Mammary epithelial cell (primary cell): ENCODE measurements around the gene SLC16A13.

Source experiments
- EZH2 ChIP-seq: IDR thresholded peaks from 2 replicates; pipeline ENCODE4 v1.6.1; 2012; ENCODE audit warnings: low read length, inconsistent platforms, borderline replicate concordance
- TF ChIP-seq, protein P1 (sequence below), 2 donors: IDR thresholded peaks in 1 of 2; conservative IDR thresholded peaks in 1 of 2; 2 replicates each; pipeline ENCODE4 v1.5.1; 2011 to 2012; ENCODE audit warnings: inconsistent platforms in 2 of 2, low read length in 2 of 2, mild to moderate bottlenecking in 2 of 2, control low read depth in 1 of 2, low read depth in 1 of 2; ENCODE audit not compliant: insufficient read depth in 1 of 2; ENCODE audit errors: extremely low read depth in 1 of 2

GRCh38 chr17:7026471-7027115 is 9.2 kb upstream of the SLC16A13 start:
- TF ChIP-seq, protein P1, sequence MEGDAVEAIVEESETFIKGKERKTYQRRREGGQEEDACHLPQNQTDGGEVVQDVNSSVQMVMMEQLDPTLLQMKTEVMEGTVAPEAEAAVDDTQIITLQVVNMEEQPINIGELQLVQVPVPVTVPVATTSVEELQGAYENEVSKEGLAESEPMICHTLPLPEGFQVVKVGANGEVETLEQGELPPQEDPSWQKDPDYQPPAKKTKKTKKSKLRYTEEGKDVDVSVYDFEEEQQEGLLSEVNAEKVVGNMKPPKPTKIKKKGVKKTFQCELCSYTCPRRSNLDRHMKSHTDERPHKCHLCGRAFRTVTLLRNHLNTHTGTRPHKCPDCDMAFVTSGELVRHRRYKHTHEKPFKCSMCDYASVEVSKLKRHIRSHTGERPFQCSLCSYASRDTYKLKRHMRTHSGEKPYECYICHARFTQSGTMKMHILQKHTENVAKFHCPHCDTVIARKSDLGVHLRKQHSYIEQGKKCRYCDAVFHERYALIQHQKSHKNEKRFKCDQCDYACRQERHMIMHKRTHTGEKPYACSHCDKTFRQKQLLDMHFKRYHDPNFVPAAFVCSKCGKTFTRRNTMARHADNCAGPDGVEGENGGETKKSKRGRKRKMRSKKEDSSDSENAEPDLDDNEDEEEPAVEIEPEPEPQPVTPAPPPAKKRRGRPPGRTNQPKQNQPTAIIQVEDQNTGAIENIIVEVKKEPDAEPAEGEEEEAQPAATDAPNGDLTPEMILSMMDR (conservative IDR thresholded peaks at IDR 0.05 in 1 of 2, IDR thresholded peaks at IDR 0.05 in 1 of 2; ENCODE audit: extremely low read depth in 1 of 2, insufficient read depth in 1 of 2, low read depth in 1 of 2, low read length in 2 of 2) = no peak
- TF ChIP-seq EZH2 = no peak
